GM21723 (cell line): ENCODE data around the gene COX6A1.
"Not testable (repeated sequence)": the region's sequence is repeated elsewhere in the genome, so short reads cannot be mapped to it uniquely, and the experiment has no call there.

Experiments used
- ATAC-seq: cut with Tn5 transposase; IDR thresholded peaks from one replicate; pipeline ENCODE4 v1.9.1; 2021; ENCODE audit warnings: mild to moderate bottlenecking, moderate library complexity; ENCODE audit not compliant: unreplicated experiment

The COX6A1 gene

GRCh38 chr12:120466560-120467315, 28.8 kb downstream of the COX6A1 start:
- no peak for ATAC-seq

GRCh38 chr12:120467439-120467838, 29.5 kb downstream of the COX6A1 start:
- ATAC-seq, result no peak

GRCh38 chr12:120468325-120468820, 30.5 kb downstream of the COX6A1 start:
- peak; percentile 0 for ATAC-seq

GRCh38 chr12:120468821-120469449, 31.0 kb downstream of the COX6A1 start:
- peak; percentile 24 for ATAC-seq

GRCh38 chr12:120469450-120470149, 31.7 kb downstream of the COX6A1 start, which contains the start of gene SRSF9:
Gene SRSF9, minus strand, starts transcription at chr12:120469748. Its CDS starts 139 bp downstream, at chr12:120469609.
- peak; percentile 90 for ATAC-seq

GRCh38 chr12:120470150-120470784, 32.4 kb downstream of the COX6A1 start:
- peak; percentile 18 for ATAC-seq

GRCh38 chr12:120472521-120472920, 34.6 kb downstream of the COX6A1 start:
- no peak for ATAC-seq

GRCh38 chr12:120473807-120474615, 36.1 kb downstream of the COX6A1 start:
- ATAC-seq, result no peak

GRCh38 chr12:120474616-120474960, 36.7 kb downstream of the COX6A1 start:
- no peak for ATAC-seq

GRCh38 chr12:120475643-120476042, 37.7 kb downstream of the COX6A1 start:
- ATAC-seq, result no peak

- ATAC-seq, result no peak
Observed at GRCh38 chr12:120479458-120479857, 41.5 kb downstream of the COX6A1 start.

- ATAC-seq, result no peak
Observed at GRCh38 chr12:120480211-120480610, 42.3 kb downstream of the COX6A1 start.

GRCh38 chr12:120481022-120481767, 43.3 kb downstream of the COX6A1 start:
- ATAC-seq, result no peak

GRCh38 chr12:120483621-120484020, 45.7 kb downstream of the COX6A1 start:
- no peak for ATAC-seq

- no peak for ATAC-seq
Observed at GRCh38 chr12:120485961-120486881, 48.3 kb downstream of the COX6A1 start.

- not testable (repeated sequence) for ATAC-seq
Observed at GRCh38 chr12:120487552-120487951, 49.6 kb downstream of the COX6A1 start.

- no peak for ATAC-seq
Observed at GRCh38 chr12:120488057-120488640, 50.2 kb downstream of the COX6A1 start.

GRCh38 chr12:120489018-120489417, 51.1 kb downstream of the COX6A1 start:
- ATAC-seq, result no peak
